ENCODE data around the gene DYNC1I1.

GRCh38 chr7:95843286-95843685 is 70.9 kb downstream of the DYNC1I1 start:
- TF ChIP-seq CTCF (conservative IDR thresholded peaks at IDR 0.05; ENCODE audit: low read depth, low read length) (0 out of 2 replicates have a peak, but pooled peaks have one; percentile 24), EZH2 (IDR thresholded peaks at IDR 0.05; ENCODE audit: borderline replicate concordance, low read depth, low read length, poor library complexity, severe bottlenecking) (no peak)

Data from A673 (cell line).